ENCODE data around the gene PTGES3.

DNA sequence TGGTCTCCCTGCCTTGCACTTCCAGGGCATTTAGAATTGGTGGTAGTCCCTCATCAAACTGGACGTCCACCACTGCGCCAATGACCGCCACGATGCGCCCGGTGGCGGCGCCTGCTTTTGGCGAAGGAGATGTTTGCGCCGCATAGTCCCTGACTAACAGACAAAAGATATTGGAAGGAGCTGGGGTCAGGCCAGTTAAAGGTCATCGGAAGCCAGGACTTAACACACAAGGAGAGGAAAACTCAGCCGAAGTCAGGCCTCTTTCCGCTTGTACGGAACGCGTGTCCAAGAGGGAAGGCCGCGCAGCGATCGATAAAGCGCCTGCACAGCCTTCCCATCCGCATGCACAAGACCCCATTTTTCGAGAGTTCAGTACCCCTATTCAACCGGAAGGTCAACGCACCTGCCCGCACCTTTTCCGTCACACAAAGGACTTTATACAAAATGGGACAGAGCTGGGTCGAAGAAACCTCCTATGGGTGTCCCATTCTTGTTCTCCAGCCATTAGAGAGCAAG, 42.8 kb downstream of the PTGES3 start:
- TF ChIP-seq GATA3 (IDR thresholded peaks at IDR 0.05; ENCODE audit: low read depth, low read length): no peak
- no peak for TF ChIP-seq GATA2 (IDR thresholded peaks at IDR 0.05; ENCODE audit: low read depth, low read length)

Measured in SH-SY5Y (cell line).